Suprapubic skin (tissue), 4 donors: ENCODE measurements around the gene DDR1. TPM values are rescaled to one million over a fixed set of nuclear protein-coding genes. Genes with fewer than 3 reads are reported as not detected.
"Not testable (repeated sequence)": the region's sequence is repeated elsewhere in the genome, so short reads cannot be mapped to it uniquely, and the experiment has no call there.

Experiments used
- DNase-seq, 2 donors: peaks; one replicate each; pipeline ENCODE4 v3.0.0-alpha.2; 2019; ENCODE audit warnings: low spot score in 2 of 2
- H3K27ac ChIP-seq: fragments of 200-600 bp; sonication (generic); one replicate; pipeline ENCODE4 v1.5.1; 2019
- H3K27me3 ChIP-seq: fragments of 200-600 bp; sonication (generic); one replicate; pipeline ENCODE4 v1.5.1; 2019
- H3K36me3 ChIP-seq: fragments of 200-600 bp; sonication (generic); one replicate; pipeline ENCODE4 v1.5.1; 2019
- H3K4me1 ChIP-seq: fragments of 200-600 bp; sonication (generic); one replicate; pipeline ENCODE4 v1.5.1; 2019
- H3K4me3 ChIP-seq: fragments of 200-600 bp; sonication (generic); one replicate; pipeline ENCODE4 v1.5.1; 2019; ENCODE audit warnings: mild to moderate bottlenecking
- H3K9me3 ChIP-seq: fragments of 200-600 bp; sonication (generic); one replicate; pipeline ENCODE4 v1.5.1; 2019
- EP300 ChIP-seq: sonication (generic); formaldehyde crosslinking; IDR thresholded peaks from one replicate; pipeline ENCODE4 v1.6.1; 2017; ENCODE audit warnings: antibody characterized with exemption
- POLR2A ChIP-seq, 2 donors: fragments of 450-650 bp; IDR thresholded peaks; one replicate each; pipeline ENCODE4 v1.6.1; 2017; ENCODE audit warnings: antibody characterized with exemption in 2 of 2, mild to moderate bottlenecking in 2 of 2, moderate library complexity in 2 of 2
- POLR2AphosphoS5 ChIP-seq, 3 donors: sonication (generic); formaldehyde crosslinking; IDR thresholded peaks; one replicate each; pipeline ENCODE4 v1.6.1; 2017; ENCODE audit warnings: antibody characterized with exemption in 3 of 3
- WGBS: methylation state at CpG from one replicate; pipeline ENCODE4 v1.1.5; 2018; 5-methylcytosine and 5-hydroxymethylcytosine counted together
- total RNA-seq, 4 donors: library from RNA; depleted of rRNA; stranded (reverse); fragments of >200 nt; gene quantifications; one replicate each; pipeline ENCODE4 v1.1.0, GENCODE V29; 2016
- TF ChIP-seq, protein P1 (sequence below), 2 donors: fragments of 200-600 bp in 1 of 2; fragments of 450-650 bp in 1 of 2; sonication (generic) in 1 of 2; IDR thresholded peaks; one replicate each; pipeline ENCODE4 v1.5.1; 2016 to 2019; ENCODE audit warnings: antibody characterized with exemption in 2 of 2, mild to moderate bottlenecking in 1 of 2, moderate library complexity in 1 of 2

DDR1 gene
- total RNA-seq, 4 donors from 2014 or later = 161 to 210 (median 188) TPM

- no peaks in the 10 kb centered on the region for H3K9me3 ChIP-seq
- H3K4me1 ChIP-seq = no peaks in the 10 kb centered on the region
- no peak overlapping the region for H3K27ac ChIP-seq
- 69% methylated on average over 6 of the region's 6 CpGs for WGBS
- H3K27me3 ChIP-seq = peaks cover 3% of the 10 kb centered on the region
- no peak for TF ChIP-seq EP300
- no peak for TF ChIP-seq POLR2A (IDR thresholded peaks at IDR 0.05)
- TF ChIP-seq POLR2AphosphoS5 (IDR thresholded peaks at IDR 0.05) = no peak
- TF ChIP-seq, protein P1, sequence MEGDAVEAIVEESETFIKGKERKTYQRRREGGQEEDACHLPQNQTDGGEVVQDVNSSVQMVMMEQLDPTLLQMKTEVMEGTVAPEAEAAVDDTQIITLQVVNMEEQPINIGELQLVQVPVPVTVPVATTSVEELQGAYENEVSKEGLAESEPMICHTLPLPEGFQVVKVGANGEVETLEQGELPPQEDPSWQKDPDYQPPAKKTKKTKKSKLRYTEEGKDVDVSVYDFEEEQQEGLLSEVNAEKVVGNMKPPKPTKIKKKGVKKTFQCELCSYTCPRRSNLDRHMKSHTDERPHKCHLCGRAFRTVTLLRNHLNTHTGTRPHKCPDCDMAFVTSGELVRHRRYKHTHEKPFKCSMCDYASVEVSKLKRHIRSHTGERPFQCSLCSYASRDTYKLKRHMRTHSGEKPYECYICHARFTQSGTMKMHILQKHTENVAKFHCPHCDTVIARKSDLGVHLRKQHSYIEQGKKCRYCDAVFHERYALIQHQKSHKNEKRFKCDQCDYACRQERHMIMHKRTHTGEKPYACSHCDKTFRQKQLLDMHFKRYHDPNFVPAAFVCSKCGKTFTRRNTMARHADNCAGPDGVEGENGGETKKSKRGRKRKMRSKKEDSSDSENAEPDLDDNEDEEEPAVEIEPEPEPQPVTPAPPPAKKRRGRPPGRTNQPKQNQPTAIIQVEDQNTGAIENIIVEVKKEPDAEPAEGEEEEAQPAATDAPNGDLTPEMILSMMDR (IDR thresholded peaks at IDR 0.05) = no peak
- H3K4me3 ChIP-seq = no peak overlapping the region
- H3K36me3 ChIP-seq = no peaks in the 10 kb centered on the region
- no peak for DNase-seq
These were observed 28.8 kb upstream of the DDR1 start for GRCh38 chr6:30855429-30856075.

DNA sequence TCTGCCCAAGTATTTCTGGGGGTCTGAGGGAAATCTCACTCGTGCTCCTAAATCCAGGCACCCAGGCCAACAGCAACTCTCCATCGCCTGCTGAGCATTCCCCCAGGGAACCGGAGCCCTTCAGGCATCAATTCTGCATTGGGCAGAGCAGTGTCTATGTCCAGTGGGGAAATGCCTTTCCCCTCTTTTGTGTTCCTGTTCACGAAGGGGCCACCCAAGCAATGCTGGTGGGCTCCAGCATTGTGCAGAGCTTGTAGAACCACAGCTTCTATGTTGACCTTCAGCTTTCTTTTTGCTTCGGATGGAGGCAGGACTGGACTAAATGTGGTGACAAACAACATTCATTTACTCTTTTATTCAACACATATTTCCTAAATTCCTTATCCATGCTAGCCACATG is 27.2 kb upstream of the DDR1 start:
- H3K27me3 ChIP-seq = peaks cover 3% of the 10 kb centered on the region
- no peak overlapping the region for H3K27ac ChIP-seq
- TF ChIP-seq POLR2A (IDR thresholded peaks at IDR 0.05) (no peak), EP300 (no peak)
- TF ChIP-seq, protein P1 (IDR thresholded peaks at IDR 0.05) = no peak
- DNase-seq = no peak
- H3K4me1 ChIP-seq = no peaks in the 10 kb centered on the region
- no peaks in the 10 kb centered on the region for H3K36me3 ChIP-seq
- H3K9me3 ChIP-seq = no peaks in the 10 kb centered on the region
- WGBS = 72% methylated on average over 5 of the region's 5 CpGs
- no peak overlapping the region for H3K4me3 ChIP-seq

- WGBS = 56% methylated on average over 5 of the region's 5 CpGs
- Histone ChIP-seq H3K4me3 (no peak overlapping the region), H3K4me1 (no peaks in the 10 kb centered on the region), H3K27me3 (peaks cover 3% of the 10 kb centered on the region), H3K36me3 (no peaks in the 10 kb centered on the region), H3K27ac (no peak overlapping the region), H3K9me3 (no peaks in the 10 kb centered on the region)
- DNase-seq = no peak
- TF ChIP-seq POLR2A (IDR thresholded peaks at IDR 0.05) (no peak), POLR2AphosphoS5 (IDR thresholded peaks at IDR 0.05) (no peak)
- TF ChIP-seq, protein P1 (IDR thresholded peaks at IDR 0.05) = no peak
These were observed 26.8 kb upstream of the DDR1 start for GRCh38 chr6:30857549-30857948.

- H3K36me3 ChIP-seq, DNase-seq, H3K4me1 ChIP-seq, H3K27ac ChIP-seq, H3K9me3 ChIP-seq, H3K27me3 ChIP-seq, H3K4me3 ChIP-seq: not testable (repeated sequence)
- WGBS = 100% methylated on average over 4 of the region's 4 CpGs
These were observed 24.6 kb upstream of the DDR1 start for GRCh38 chr6:30859726-30860125.

GRCh38 chr6:30861257-30862048 is 22.9 kb upstream of the DDR1 start:
- H3K9me3 ChIP-seq = no peaks in the 10 kb centered on the region
- H3K4me3 ChIP-seq = no peak overlapping the region
- no peak overlapping the region for H3K27ac ChIP-seq
- no peak for DNase-seq
- H3K4me1 ChIP-seq = no peaks in the 10 kb centered on the region
- TF ChIP-seq, protein P1 (IDR thresholded peaks at IDR 0.05) = no peak
- no peak for TF ChIP-seq EP300
- 87% methylated on average over 3 of the region's 3 CpGs for WGBS
- peaks cover 3% of the 10 kb centered on the region for H3K27me3 ChIP-seq
- no peaks in the 10 kb centered on the region for H3K36me3 ChIP-seq
